Astrocyte (in vitro differentiated cells and primary cell): Measurements from ENCODE around the gene WSCD2. TPM values are rescaled to one million over a fixed set of nuclear protein-coding genes. Genes with fewer than 3 reads are reported as not detected.

Source experiments
- DNase-seq: peaks from one replicate; pipeline ENCODE4 v3.0.0-alpha.2; 2010; ENCODE audit warnings: low read depth
- FAIRE-seq: peaks from 2 replicates; lab custom pipeline; 2011; peaks lifted over from hg19 to GRCh38; lab: Jason Lieb, UNC
- H2AFZ ChIP-seq: 2 replicates; pipeline ENCODE4 v1.6.0; 2012; ENCODE audit warnings: low read depth, low read length, inconsistent platforms
- H3K27ac ChIP-seq: 2 replicates; pipeline ENCODE4 v1.5.1; 2011; ENCODE audit warnings: low read depth, low read length, inconsistent platforms
- H3K27me3 ChIP-seq: 2 replicates; pipeline ENCODE4 v1.6.0; 2011; ENCODE audit warnings: low read length, inconsistent platforms; ENCODE audit not compliant: insufficient read depth
- H3K36me3 ChIP-seq: 2 replicates; pipeline ENCODE4 v1.5.1; 2011; ENCODE audit warnings: low read length, inconsistent platforms; ENCODE audit not compliant: insufficient read depth
- H3K4me1 ChIP-seq: 2 replicates; pipeline ENCODE4 v1.5.1; 2011; ENCODE audit warnings: low read length, inconsistent platforms; ENCODE audit not compliant: insufficient read depth
- H3K4me2 ChIP-seq: 2 replicates; pipeline ENCODE4 v1.6.0; 2012; ENCODE audit warnings: low read length, inconsistent platforms
- H3K4me3 ChIP-seq: 2 replicates; pipeline ENCODE4 v1.5.1; 2011; ENCODE audit warnings: low read depth, mild to moderate bottlenecking, low read length, inconsistent platforms; ENCODE audit not compliant: insufficient read depth
- H3K79me2 ChIP-seq: 2 replicates; pipeline ENCODE4 v1.6.0; 2012; ENCODE audit warnings: mild to moderate bottlenecking, low read length, inconsistent platforms; ENCODE audit not compliant: insufficient read depth
- H3K9ac ChIP-seq: 2 replicates; pipeline ENCODE4 v1.6.0; 2012; ENCODE audit warnings: mild to moderate bottlenecking, low read length, inconsistent platforms
- H3K9me3 ChIP-seq: 2 replicates; pipeline ENCODE4 v1.5.1; 2012; ENCODE audit warnings: low read depth, mild to moderate bottlenecking, low read length, inconsistent platforms; ENCODE audit not compliant: insufficient read depth
- H4K20me1 ChIP-seq: 2 replicates; pipeline ENCODE4 v1.6.0; 2012; ENCODE audit warnings: low read length, inconsistent platforms; ENCODE audit not compliant: insufficient read depth
- H3K27ac Mint-ChIP-seq: one replicate; pipeline ENCODE4 v1.8.0; 2021; ENCODE audit warnings: mild to moderate bottlenecking, mixed read lengths; ENCODE audit not compliant: unreplicated experiment
- H3K27me3 Mint-ChIP-seq: one replicate; pipeline ENCODE4 v1.8.0; 2021; ENCODE audit warnings: low read depth, mixed read lengths; ENCODE audit not compliant: unreplicated experiment
- H3K36me3 Mint-ChIP-seq: one replicate; pipeline ENCODE4 v1.8.0; 2021; ENCODE audit warnings: low read depth, mixed read lengths; ENCODE audit not compliant: unreplicated experiment
- H3K4me1 Mint-ChIP-seq: one replicate; pipeline ENCODE4 v1.8.0; 2021; ENCODE audit warnings: low read depth, mixed read lengths; ENCODE audit not compliant: unreplicated experiment
- H3K4me3 Mint-ChIP-seq: one replicate; pipeline ENCODE4 v1.8.0; 2021; ENCODE audit warnings: mild to moderate bottlenecking, moderate library complexity, mixed read lengths; ENCODE audit not compliant: unreplicated experiment
- H3K9me3 Mint-ChIP-seq: one replicate; pipeline ENCODE4 v1.8.0; 2021; ENCODE audit warnings: mild to moderate bottlenecking, mixed read lengths; ENCODE audit not compliant: unreplicated experiment
- EZH2 ChIP-seq: IDR thresholded peaks from 2 replicates; pipeline ENCODE4 v1.6.1; 2012; ENCODE audit warnings: mild to moderate bottlenecking, low read length, inconsistent platforms; ENCODE audit not compliant: insufficient read depth
- total RNA-seq: library from RNA; stranded (reverse); gene quantifications from 2 replicates; pipeline ENCODE4 v1.2.1, GENCODE V29; 2021
- TF ChIP-seq, protein P1 (sequence below): IDR thresholded peaks from 2 replicates; pipeline ENCODE4 v1.5.1; 2011; ENCODE audit warnings: low read depth, mild to moderate bottlenecking, inconsistent platforms, low read length, moderate library complexity; ENCODE audit not compliant: insufficient read depth

WSCD2 gene
- total RNA-seq, 1 donor from 2014 or later, result 0.11 TPM

DNA sequence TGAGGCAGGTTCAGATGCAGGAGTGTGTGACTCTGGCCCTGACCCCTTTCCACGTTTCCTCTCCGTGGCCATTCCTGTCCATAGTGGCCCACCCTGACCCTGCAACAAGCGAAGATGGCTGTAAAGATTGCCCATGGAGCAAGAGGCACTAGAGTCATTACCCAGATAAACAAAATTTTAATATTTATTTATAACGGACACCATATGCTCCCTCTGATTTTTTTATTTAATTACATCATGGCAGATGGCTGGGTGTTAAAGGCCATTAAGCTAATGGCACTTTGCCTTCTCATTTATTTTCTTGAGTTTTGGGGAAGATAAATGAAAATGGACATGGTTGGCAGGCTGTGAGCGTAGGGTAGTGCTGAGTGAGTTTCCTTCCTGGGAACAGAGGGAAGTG lies 58.7 kb downstream of the WSCD2 start:
- H3K27ac ChIP-seq, result no peak overlapping the region
- H3K9me3 ChIP-seq, result no peaks in the 10 kb centered on the region
- Mint-ChIP-seq H3K4me1 (no peaks in the 10 kb centered on the region), H3K9me3 (no peaks in the 10 kb centered on the region), H3K4me3 (peak overlapping the region; percentile 47), H3K27me3 (peaks cover 59% of the 10 kb centered on the region), H3K27ac (no peak overlapping the region), H3K36me3 (no peaks in the 10 kb centered on the region)
- H3K9ac ChIP-seq, result no peak overlapping the region
- no peak overlapping the region for H2AFZ ChIP-seq
- DNase-seq, result no peak
- no peaks in the 10 kb centered on the region for H3K27me3 ChIP-seq
- H4K20me1 ChIP-seq, result no peaks in the 10 kb centered on the region
- H3K79me2 ChIP-seq, result no peaks in the 10 kb centered on the region
- no peak overlapping the region for H3K4me2 ChIP-seq
- H3K4me1 ChIP-seq, result no peaks in the 10 kb centered on the region
- FAIRE-seq, result no peak
- no peak overlapping the region for H3K4me3 ChIP-seq
- TF ChIP-seq, protein P1, sequence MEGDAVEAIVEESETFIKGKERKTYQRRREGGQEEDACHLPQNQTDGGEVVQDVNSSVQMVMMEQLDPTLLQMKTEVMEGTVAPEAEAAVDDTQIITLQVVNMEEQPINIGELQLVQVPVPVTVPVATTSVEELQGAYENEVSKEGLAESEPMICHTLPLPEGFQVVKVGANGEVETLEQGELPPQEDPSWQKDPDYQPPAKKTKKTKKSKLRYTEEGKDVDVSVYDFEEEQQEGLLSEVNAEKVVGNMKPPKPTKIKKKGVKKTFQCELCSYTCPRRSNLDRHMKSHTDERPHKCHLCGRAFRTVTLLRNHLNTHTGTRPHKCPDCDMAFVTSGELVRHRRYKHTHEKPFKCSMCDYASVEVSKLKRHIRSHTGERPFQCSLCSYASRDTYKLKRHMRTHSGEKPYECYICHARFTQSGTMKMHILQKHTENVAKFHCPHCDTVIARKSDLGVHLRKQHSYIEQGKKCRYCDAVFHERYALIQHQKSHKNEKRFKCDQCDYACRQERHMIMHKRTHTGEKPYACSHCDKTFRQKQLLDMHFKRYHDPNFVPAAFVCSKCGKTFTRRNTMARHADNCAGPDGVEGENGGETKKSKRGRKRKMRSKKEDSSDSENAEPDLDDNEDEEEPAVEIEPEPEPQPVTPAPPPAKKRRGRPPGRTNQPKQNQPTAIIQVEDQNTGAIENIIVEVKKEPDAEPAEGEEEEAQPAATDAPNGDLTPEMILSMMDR, result no peak
- TF ChIP-seq EZH2, result no peak
- no peaks in the 10 kb centered on the region for H3K36me3 ChIP-seq

DNA sequence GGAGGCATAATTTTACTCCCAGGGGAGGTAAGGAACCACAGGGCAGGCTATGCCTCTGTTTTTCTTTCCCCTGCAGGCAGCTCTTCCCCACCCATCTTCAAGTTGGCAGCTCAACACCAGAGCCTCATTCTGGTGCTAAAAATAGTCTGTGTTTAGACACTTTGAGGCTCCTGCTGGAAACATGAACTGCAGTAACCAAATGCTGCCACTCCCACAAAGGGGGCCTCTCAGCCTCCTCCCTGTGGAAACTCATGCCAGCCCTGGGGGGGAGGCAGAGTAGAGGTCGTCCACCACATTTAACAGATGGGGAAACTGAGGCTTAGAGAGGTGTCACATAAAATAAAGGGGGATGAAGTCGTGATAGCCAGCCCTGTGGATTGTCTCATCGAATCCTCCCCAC lies 61.4 kb downstream of the WSCD2 start:
- FAIRE-seq (no peak), DNase-seq (no peak)
- TF ChIP-seq, protein P1, result no peak
- TF ChIP-seq EZH2, result no peak
- Histone ChIP-seq H3K9ac (no peak overlapping the region), H3K27ac (no peak overlapping the region), H3K27me3 (no peaks in the 10 kb centered on the region), H2AFZ (no peak overlapping the region), H3K4me2 (no peak overlapping the region), H3K79me2 (no peaks in the 10 kb centered on the region), H3K4me1 (no peaks in the 10 kb centered on the region), H3K9me3 (no peaks in the 10 kb centered on the region), H3K4me3 (no peak overlapping the region), H4K20me1 (no peaks in the 10 kb centered on the region), H3K36me3 (no peaks in the 10 kb centered on the region)
- Mint-ChIP-seq H3K9me3 (no peaks in the 10 kb centered on the region), H3K27ac (no peak overlapping the region), H3K27me3 (peaks cover 52% of the 10 kb centered on the region), H3K4me3 (no peak overlapping the region), H3K36me3 (no peaks in the 10 kb centered on the region), H3K4me1 (no peaks in the 10 kb centered on the region)

DNA sequence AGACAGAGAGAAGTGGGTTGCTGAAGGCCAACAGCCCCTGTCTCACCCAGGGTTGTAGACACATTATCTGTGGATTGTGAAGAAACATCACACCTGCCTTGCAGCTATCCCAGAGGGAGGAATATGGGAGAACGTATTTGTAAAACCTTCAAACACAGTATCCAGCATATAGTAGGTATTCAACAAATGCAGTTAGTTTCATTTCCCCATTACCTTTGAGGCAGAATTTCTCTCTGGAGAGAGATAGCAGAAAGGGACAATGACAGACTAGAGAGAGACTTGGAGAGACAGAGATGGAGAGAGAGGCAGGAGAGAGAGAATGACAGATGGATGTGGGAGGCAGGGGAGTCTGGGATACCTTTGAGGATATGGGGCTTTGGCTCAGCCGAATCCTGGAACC lies 62.0 kb downstream of the WSCD2 start:
- Histone ChIP-seq H3K9me3 (no peaks in the 10 kb centered on the region), H3K79me2 (no peaks in the 10 kb centered on the region), H3K27me3 (no peaks in the 10 kb centered on the region), H3K4me2 (no peak overlapping the region), H4K20me1 (no peaks in the 10 kb centered on the region), H3K4me1 (no peaks in the 10 kb centered on the region), H3K27ac (no peak overlapping the region), H3K4me3 (no peak overlapping the region), H3K9ac (no peak overlapping the region), H2AFZ (no peak overlapping the region), H3K36me3 (no peaks in the 10 kb centered on the region)
- Mint-ChIP-seq H3K4me3 (no peak overlapping the region), H3K27me3 (peaks cover 50% of the 10 kb centered on the region), H3K4me1 (no peaks in the 10 kb centered on the region), H3K27ac (no peak overlapping the region), H3K36me3 (no peaks in the 10 kb centered on the region), H3K9me3 (no peaks in the 10 kb centered on the region)
- FAIRE-seq (no peak), DNase-seq (no peak)
- TF ChIP-seq, protein P1, result no peak
- no peak for TF ChIP-seq EZH2
